Vagina (tissue), 2 donors: ENCODE results near the gene FGD2.

Source experiments
- CTCF ChIP-seq, 3 experiments: fragments of 450-650 bp in 2 of 3; fragments of 200-600 bp in 1 of 3; sonication (generic) in 1 of 3; IDR thresholded peaks; one replicate each; pipeline ENCODE4 v1.5.1; 2017 to 2019; ENCODE audit warnings: antibody characterized with exemption in 3 of 3, mild to moderate bottlenecking in 2 of 3, moderate library complexity in 2 of 3
- POLR2A ChIP-seq, 2 donors: fragments of 450-650 bp; IDR thresholded peaks; one replicate each; pipeline ENCODE4 v1.6.1; 2017; ENCODE audit warnings: antibody characterized with exemption in 2 of 2, mild to moderate bottlenecking in 2 of 2, moderate library complexity in 2 of 2
- POLR2AphosphoS5 ChIP-seq, 2 donors: sonication (generic); formaldehyde crosslinking; IDR thresholded peaks; one replicate each; pipeline ENCODE4 v1.9.0; 2017; ENCODE audit warnings: antibody characterized with exemption in 2 of 2, mild to moderate bottlenecking in 2 of 2, low read depth in 1 of 2; ENCODE audit not compliant: insufficient read depth in 1 of 2

- no peak for TF ChIP-seq CTCF (IDR thresholded peaks at IDR 0.05)
- no peak for TF ChIP-seq POLR2A (IDR thresholded peaks at IDR 0.05)
- peak in 1 of 2 donors; percentile 53 for TF ChIP-seq POLR2AphosphoS5 (IDR thresholded peaks at IDR 0.05; ENCODE audit: insufficient read depth in 1 of 2, low read depth in 1 of 2)
Observed at GRCh38 chr6:37056439-37057127, 51.1 kb downstream of the FGD2 start.
